ENCODE measurements around the gene CDH26.

- TF ChIP-seq CTCF (IDR thresholded peaks at IDR 0.05) (no peak), ZFX (IDR thresholded peaks at IDR 0.05; ENCODE audit: borderline replicate concordance) (no peak)
These were observed 3.5 kb upstream of the CDH26 start for GRCh38 chr20:59954718-59955117.

Measured in 22Rv1 (cell line).